Measurements from ENCODE around the gene UBE3B.

- TF ChIP-seq CTCF (optimal IDR thresholded peaks at IDR 0.05 in 1 of 3, IDR thresholded peaks at IDR 0.05 in 1 of 3, conservative IDR thresholded peaks at IDR 0.05 in 1 of 3; ENCODE audit: extremely low read depth in 1 of 3, insufficient read depth in 2 of 3, low read length in 3 of 3) (no peak), EZH2 (IDR thresholded peaks at IDR 0.05; ENCODE audit: low read length) (no peak)
Measured at GRCh38 chr12:109557200-109557599, 79.8 kb downstream of the UBE3B start.
